GM12878 (cell line): ENCODE measurements around the gene SMARCC2. TPM values are rescaled to one million over a fixed set of nuclear protein-coding genes. Genes with fewer than 3 reads are reported as not detected.

Source experiments
- ATAC-seq: fragments of 200-7000 bp; cut with Tn5 transposase; 3 replicates; pipeline ENCODE4 v1.9.1; 2020; ENCODE audit warnings: mild to moderate bottlenecking, moderate library complexity
- BruUV-seq: library from RNA; stranded (reverse); fragments of 400-500 nt; replicated peaks from 2 replicates; lab custom pipeline; 2021; lab: Mats Ljungman, UMichigan
- CTCF ChIA-PET: fragments of 300-600 bp; sonication (Branson Sonifier 250); formaldehyde crosslinking; extraction: SDS; loops from one replicate; lab custom pipeline; 2021; ENCODE audit warnings: inconsistent platforms; lab: Yijun Ruan, JAX
- POLR2A ChIA-PET: fragments of 350-600 bp; formaldehyde crosslinking; extraction: SDS; loops from one replicate; lab custom pipeline; 2021; ENCODE audit warnings: inconsistent platforms; lab: Charles Lee
- RAD21 ChIA-PET: fragments of 300-600 bp; sonication (Branson Sonifier 250); formaldehyde crosslinking; loops from one replicate; lab custom pipeline; 2023; ENCODE audit warnings: antibody characterized with exemption; ENCODE audit not compliant: unreplicated experiment; lab: Charles Lee
- SMC1A ChIA-PET: fragments of 300-600 bp; sonication (Branson Sonifier 250); formaldehyde crosslinking; loops from one replicate; lab custom pipeline; 2023; ENCODE audit not compliant: unreplicated experiment, uncharacterized antibody; lab: Charles Lee
- DNase-seq: peaks from one replicate; pipeline ENCODE4 v3.0.0-alpha.2; 2011; ENCODE audit warnings: low read depth, low spot score
- FAIRE-seq: peaks from 3 replicates; lab custom pipeline; 2011; peaks lifted over from hg19 to GRCh38; lab: Jason Lieb, UNC
- H2AFZ ChIP-seq: 2 replicates; pipeline ENCODE4 v1.6.0; 2011; ENCODE audit warnings: low read depth, low read length, control low read depth; ENCODE audit not compliant: control insufficient read depth
- H3K27ac ChIP-seq: 2 replicates; pipeline ENCODE4 v1.5.1; 2011; ENCODE audit warnings: control low read depth; ENCODE audit not compliant: control insufficient read depth, insufficient read depth
- H3K27me3 ChIP-seq, 2 experiments: replicated peaks in 1 of 2; 2 replicates each; pipeline versions ENCODE4 v1.6.0 to v1.6.1; 2011; ENCODE audit warnings: low read length in 1 of 2; ENCODE audit not compliant: control insufficient read depth in 2 of 2, insufficient read depth in 2 of 2
- H3K36me3 ChIP-seq, 2 experiments: 2 replicates each; pipeline ENCODE4 v1.5.1; 2011; ENCODE audit warnings: low read length in 1 of 2; ENCODE audit not compliant: control insufficient read depth in 2 of 2, insufficient read depth in 2 of 2
- H3K4me1 ChIP-seq: 2 replicates; pipeline ENCODE4 v1.6.1; 2011; ENCODE audit warnings: mild to moderate bottlenecking, low read length, moderate library complexity, mixed read lengths; ENCODE audit not compliant: control insufficient read depth, insufficient read depth
- H3K4me2 ChIP-seq: 2 replicates; pipeline ENCODE4 v1.6.0; 2011; ENCODE audit warnings: control low read depth; ENCODE audit not compliant: control insufficient read depth, insufficient read depth
- H3K4me3 ChIP-seq: fragments of 200-600 bp; sonication (generic); 2 replicates; pipeline ENCODE4 v1.5.1; 2016
- H3K79me2 ChIP-seq: 2 replicates; pipeline ENCODE4 v1.6.0; 2011; ENCODE audit warnings: low read length; ENCODE audit not compliant: control insufficient read depth, insufficient read depth
- H3K9ac ChIP-seq: 2 replicates; pipeline ENCODE4 v1.8.0; 2011; ENCODE audit warnings: low read length, control low read depth, mixed read lengths; ENCODE audit not compliant: control insufficient read depth, insufficient read depth
- H3K9me3 ChIP-seq: replicated peaks from 3 replicates; pipeline ENCODE4 v1.5.1; 2011; ENCODE audit warnings: mild to moderate bottlenecking, low read length; ENCODE audit not compliant: control insufficient read depth, insufficient read depth
- H4K20me1 ChIP-seq: 2 replicates; pipeline ENCODE4 v1.6.0; 2011; ENCODE audit not compliant: control insufficient read depth, insufficient read depth
- BMI1 ChIP-seq: fragments of 450-650 bp; IDR thresholded peaks from 2 replicates; pipeline ENCODE4 v1.6.1; 2016; ENCODE audit warnings: mild to moderate bottlenecking, moderate library complexity, borderline replicate concordance
- NFYA ChIP-seq: IDR thresholded peaks from 2 replicates; pipeline ENCODE4 v1.6.1; 2011; ENCODE audit warnings: low read depth, mild to moderate bottlenecking, low read length, improper control_type of control experiment, borderline replicate concordance
- ZSCAN29 ChIP-seq: fragments of 450-650 bp; IDR thresholded peaks from 2 replicates; pipeline ENCODE4 v1.6.1; 2017; ENCODE audit warnings: mild to moderate bottlenecking, moderate library complexity
- WGBS: methylation state at CpG from one replicate; pipeline ENCODE4 v1.1.6; 2016; ENCODE audit warnings: low lambda C conversion rate; ENCODE audit not compliant: insufficient replicate concordance, insufficient coverage; ENCODE audit errors: missing lambda C conversion rate; 5-methylcytosine and 5-hydroxymethylcytosine counted together
- in situ Hi-C: fragments of 300-500 bp; cut with MboI; formaldehyde crosslinking; loops from 9 replicates; pipeline ENCODE4 v1.14.3; 2018; ENCODE audit warnings: mixed read lengths
- intact Hi-C: fragments of 100-400 bp; cut with micrococcal nuclease; formaldehyde crosslinking; loops from one replicate; pipeline ENCODE4 v1.14.2; 2022; ENCODE audit not compliant: unreplicated experiment
- polyA plus RNA-seq, 11 experiments: library from polyadenylated mRNA; depleted of rRNA in 4 of 11; unstranded in 6 of 11; stranded (reverse) in 5 of 11; fragments of >200 nt; fragmentation: Nextera tagmentation in 4 of 11; fragmentation: Illumina TruSeq in 1 of 11; extraction: Ambion mirVana in 4 of 11; extraction: Trizol in 1 of 11; gene quantifications; 1 replicate in 1 of 11; 2 replicates in 10 of 11; pipeline versions ENCODE4 v1.2.1 to v1.2.3, GENCODE V29; 2011 to 2016; ENCODE audit warnings: inconsistent platforms in 2 of 11, missing spikeins in 2 of 11, low read depth in 1 of 11
- total RNA-seq, 4 experiments: library from RNA; depleted of rRNA in 3 of 4; stranded (reverse); fragments of >200 nt in 3 of 4; fragmentation: Illumina TruSeq in 1 of 4; extraction: Trizol in 1 of 4; gene quantifications; 2 replicates each; pipeline versions ENCODE4 v1.2.1 to v1.2.3, GENCODE V29; 2013 to 2021
- TF ChIP-seq, protein P1 (sequence below): fragments of 450-650 bp; IDR thresholded peaks from 2 replicates; pipeline ENCODE4 v1.6.1; 2018; ENCODE audit warnings: borderline replicate concordance, mild to moderate bottlenecking; ENCODE audit not compliant: partially characterized antibody
- TF ChIP-seq, protein P2 (sequence below): fragments of 450-650 bp; conservative IDR thresholded peaks from 2 replicates; pipeline ENCODE4 v1.6.1; 2017; ENCODE audit warnings: mild to moderate bottlenecking, moderate library complexity

Gene SMARCC2
- total and polyA plus RNA-seq, 10 of the 15 experiments (the other 5 are each of a cell fraction or from before 2014, with no cell fraction given) = 13.6 to 71.2 (median 42.3) TPM

DNA sequence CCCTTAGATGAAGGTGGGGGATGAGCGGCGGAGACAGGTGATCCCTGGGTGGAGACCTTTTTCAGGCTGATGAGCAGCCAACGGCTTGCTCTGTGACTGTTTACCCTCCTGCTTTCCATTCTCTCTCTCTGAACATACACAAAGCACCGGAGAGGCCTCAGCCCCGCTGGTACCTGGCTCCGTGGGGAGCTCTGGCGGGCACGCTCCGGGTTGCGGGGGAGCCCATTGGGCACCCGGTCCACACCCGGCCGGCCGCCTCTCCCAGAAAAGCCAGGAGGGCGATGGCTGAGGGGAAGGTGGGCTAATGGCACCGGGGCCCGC lies 545 bp downstream of the SMARCC2 start (continued):
- TF ChIP-seq, protein P1, sequence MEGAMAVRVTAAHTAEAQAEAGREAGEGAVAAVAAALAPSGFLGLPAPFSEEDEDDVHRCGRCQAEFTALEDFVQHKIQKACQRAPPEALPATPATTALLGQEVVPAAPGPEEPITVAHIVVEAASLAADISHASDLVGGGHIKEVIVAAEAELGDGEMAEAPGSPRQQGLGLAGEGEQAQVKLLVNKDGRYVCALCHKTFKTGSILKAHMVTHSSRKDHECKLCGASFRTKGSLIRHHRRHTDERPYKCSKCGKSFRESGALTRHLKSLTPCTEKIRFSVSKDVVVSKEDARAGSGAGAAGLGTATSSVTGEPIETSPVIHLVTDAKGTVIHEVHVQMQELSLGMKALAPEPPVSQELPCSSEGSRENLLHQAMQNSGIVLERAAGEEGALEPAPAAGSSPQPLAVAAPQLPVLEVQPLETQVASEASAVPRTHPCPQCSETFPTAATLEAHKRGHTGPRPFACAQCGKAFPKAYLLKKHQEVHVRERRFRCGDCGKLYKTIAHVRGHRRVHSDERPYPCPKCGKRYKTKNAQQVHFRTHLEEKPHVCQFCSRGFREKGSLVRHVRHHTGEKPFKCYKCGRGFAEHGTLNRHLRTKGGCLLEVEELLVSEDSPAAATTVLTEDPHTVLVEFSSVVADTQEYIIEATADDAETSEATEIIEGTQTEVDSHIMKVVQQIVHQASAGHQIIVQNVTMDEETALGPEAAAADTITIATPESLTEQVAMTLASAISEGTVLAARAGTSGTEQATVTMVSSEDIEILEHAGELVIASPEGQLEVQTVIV = no peak
- TF ChIP-seq BMI1 (no peak), NFYA (no peak)
- TF ChIP-seq, all 136 proteins: peak for 2

DNA sequence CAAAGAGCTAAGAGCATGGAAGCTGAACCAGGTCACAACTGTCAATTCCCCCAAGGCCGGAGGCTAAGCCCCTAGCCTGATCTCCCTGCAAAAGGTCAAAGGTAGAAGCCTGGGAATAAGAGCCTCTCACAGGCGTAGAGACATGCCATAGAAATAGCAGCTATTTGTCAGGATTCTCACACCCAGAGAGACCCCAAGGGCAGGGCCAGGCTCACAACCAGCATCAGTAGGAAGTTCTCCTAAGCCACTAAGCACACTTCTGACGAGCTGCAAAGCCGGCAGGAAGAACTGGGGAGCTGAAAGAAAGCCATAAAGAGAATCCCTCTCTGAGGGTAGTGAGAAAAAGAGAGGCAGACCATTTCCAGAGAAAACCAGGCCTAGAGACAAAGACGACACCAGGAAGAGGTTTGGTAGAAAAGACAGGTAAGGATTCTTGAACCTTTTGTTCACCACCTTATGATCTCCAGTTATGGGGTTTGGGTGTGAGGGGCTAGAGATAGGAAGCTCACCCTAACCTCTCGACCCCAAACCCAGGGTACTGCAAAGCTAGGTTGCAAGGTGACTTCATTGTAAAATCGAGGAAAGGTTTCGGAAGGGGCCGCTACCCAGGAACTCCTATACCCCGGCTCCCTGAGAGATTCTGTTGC lies 1.0 kb downstream of the SMARCC2 start:
- H3K4me3 ChIP-seq = peak overlapping the region; percentile 98
- peaks cover 5 to 6% of the 10 kb centered on the region in 2 experiments for H3K36me3 ChIP-seq
- ChIA-PET RAD21 (interaction anchor here (0.7 to 4.6 kb wide), 13 partner anchors 13 to 459 kb away, joined by 3 to 98 read pairs (median 11); partner anchors contain the start of genes CD63, ESYT1, MYL6 and MYL6B), CTCF (interaction anchor here (0.5 to 8.9 kb wide), 20 partner anchors 13 to 1076 kb away, joined by 3 to 129 read pairs (median 6); partner anchors contain the start of genes ESYT1, MYL6, PA2G4 and RNF41), SMC1A (interaction anchor here (0.8 to 6.2 kb wide), 16 partner anchors 11 to 448 kb away, joined by 3 to 68 read pairs (median 4); partner anchors contain the start of genes ESYT1, MYL6, PA2G4 and ZC3H10), POLR2A (interaction anchor here (0.5 to 7.7 kb wide), 11 partner anchors 29 to 449 kb away, joined by 3 to 68 read pairs (median 5); partner anchors contain the start of genes DNAJC14, ESYT1, RNF41 and STAT2)
- no peaks in the 10 kb centered on the region for H3K9me3 ChIP-seq
- TF ChIP-seq, protein P2, sequence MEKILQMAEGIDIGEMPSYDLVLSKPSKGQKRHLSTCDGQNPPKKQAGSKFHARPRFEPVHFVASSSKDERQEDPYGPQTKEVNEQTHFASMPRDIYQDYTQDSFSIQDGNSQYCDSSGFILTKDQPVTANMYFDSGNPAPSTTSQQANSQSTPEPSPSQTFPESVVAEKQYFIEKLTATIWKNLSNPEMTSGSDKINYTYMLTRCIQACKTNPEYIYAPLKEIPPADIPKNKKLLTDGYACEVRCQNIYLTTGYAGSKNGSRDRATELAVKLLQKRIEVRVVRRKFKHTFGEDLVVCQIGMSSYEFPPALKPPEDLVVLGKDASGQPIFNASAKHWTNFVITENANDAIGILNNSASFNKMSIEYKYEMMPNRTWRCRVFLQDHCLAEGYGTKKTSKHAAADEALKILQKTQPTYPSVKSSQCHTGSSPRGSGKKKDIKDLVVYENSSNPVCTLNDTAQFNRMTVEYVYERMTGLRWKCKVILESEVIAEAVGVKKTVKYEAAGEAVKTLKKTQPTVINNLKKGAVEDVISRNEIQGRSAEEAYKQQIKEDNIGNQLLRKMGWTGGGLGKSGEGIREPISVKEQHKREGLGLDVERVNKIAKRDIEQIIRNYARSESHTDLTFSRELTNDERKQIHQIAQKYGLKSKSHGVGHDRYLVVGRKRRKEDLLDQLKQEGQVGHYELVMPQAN = 0 out of 2 replicates have a peak, but pooled peaks have one; percentile 19
- TF ChIP-seq ZSCAN29 = no peak
- no peak overlapping the region; the same call in 1 of the 2 replicates for H2AFZ ChIP-seq
- H4K20me1 ChIP-seq = no peaks in the 10 kb centered on the region; the same call in 1 of the 2 replicates
- peaks cover 27% of the 10 kb centered on the region for H3K79me2 ChIP-seq
- no TSS peak for BruUV-seq
- FAIRE-seq (no peak), ATAC-seq (no peak), DNase-seq (no peak)
- H3K4me1 ChIP-seq = 0 out of 2 replicates have a peak, but pooled peaks cover 4% of the 10 kb centered on the region
- in situ Hi-C loops = loop anchor here (5.0 kb wide), 1 partner anchor 56 kb away; no protein-coding TSS in a partner anchor
- peak overlapping the region; percentile 80 for H3K27ac ChIP-seq
- H3K27me3 ChIP-seq = no peaks in the 10 kb centered on the region
- H3K4me2 ChIP-seq = peak overlapping the region; percentile 72
- under 1% methylated on average over 10 of the region's 10 CpGs for whole genome bisulfite sequencing
- H3K9ac ChIP-seq = peak overlapping the region; percentile 93
- intact Hi-C loops = loop anchor here (2.0 to 10.0 kb wide), 2 partner anchors 29 to 453 kb away; partner anchors contain the start of gene MYL6
